HEK293T (cell line): ENCODE data around the gene CDH16.

ENCODE experiments used
- ARNT ChIP-seq: fragments of 450-650 bp; IDR thresholded peaks from 2 replicates; pipeline ENCODE4 v1.6.1; 2017; ENCODE audit warnings: mild to moderate bottlenecking
- FOXA1 ChIP-seq: fragments of 450-650 bp; IDR thresholded peaks from 2 replicates; pipeline ENCODE4 v1.6.1; 2016; ENCODE audit warnings: mild to moderate bottlenecking
- FOXK2 ChIP-seq: fragments of 450-650 bp; IDR thresholded peaks from 2 replicates; pipeline ENCODE4 v1.6.1; 2016; ENCODE audit warnings: mild to moderate bottlenecking
- HDGF ChIP-seq: fragments of 450-650 bp; IDR thresholded peaks from 2 replicates; pipeline ENCODE4 v1.6.1; 2017; ENCODE audit warnings: antibody characterized with exemption, borderline replicate concordance
- L3MBTL2 ChIP-seq: fragments of 450-650 bp; conservative IDR thresholded peaks from 2 replicates; pipeline ENCODE4 v1.6.1; 2016; ENCODE audit warnings: mild to moderate bottlenecking
- LEF1 ChIP-seq: fragments of 450-650 bp; IDR thresholded peaks from 2 replicates; pipeline ENCODE4 v1.6.1; 2017; ENCODE audit warnings: mild to moderate bottlenecking, borderline replicate concordance
- SUZ12 ChIP-seq: fragments of 450-650 bp; IDR thresholded peaks from 2 replicates; pipeline ENCODE4 v1.6.1; 2016; ENCODE audit warnings: mild to moderate bottlenecking

GRCh38 chr16:66950971-66951790 lies 32.5 kb upstream of the CDH16 start:
- TF ChIP-seq L3MBTL2 = no peak
- TF ChIP-seq FOXK2 = no peak
- TF ChIP-seq ARNT = no peak
- no peak for TF ChIP-seq SUZ12
- TF ChIP-seq FOXA1 = no peak
- no peak for TF ChIP-seq LEF1
- no peak for TF ChIP-seq HDGF
